Sigmoid colon (tissue), 7 donors: Measurements from ENCODE around the gene DEFB131B. TPM values are rescaled to one million over a fixed set of nuclear protein-coding genes. Genes with fewer than 3 reads are reported as not detected.
"Not testable (repeated sequence)": the region's sequence is repeated elsewhere in the genome, so short reads cannot be mapped to it uniquely, and the experiment has no call there.

Source experiments
- DNase-seq: peaks from one replicate; pipeline ENCODE4 v3.0.0-alpha.2; 2019
- H3K27ac ChIP-seq, 4 donors: fragments of 200-600 bp; sonication (generic); one replicate each; pipeline ENCODE4 v1.5.1; 2016 to 2019; ENCODE audit warnings: mild to moderate bottlenecking in 1 of 4
- H3K27me3 ChIP-seq, 3 donors: fragments of 200-600 bp; sonication (generic); one replicate each; pipeline ENCODE4 v1.5.1; 2019; ENCODE audit warnings: mild to moderate bottlenecking in 1 of 3
- H3K36me3 ChIP-seq, 4 donors: fragments of 200-600 bp; sonication (generic); one replicate each; pipeline ENCODE4 v1.5.1; 2016 to 2019
- H3K4me1 ChIP-seq, 4 donors: fragments of 200-600 bp; sonication (generic); one replicate each; pipeline ENCODE4 v1.5.1; 2017 to 2019
- H3K4me3 ChIP-seq, 4 donors: fragments of 200-600 bp; sonication (generic); one replicate each; pipeline ENCODE4 v1.5.1; 2017 to 2019; ENCODE audit warnings: mild to moderate bottlenecking in 2 of 4, moderate library complexity in 1 of 4
- H3K9me3 ChIP-seq, 4 donors: fragments of 200-600 bp in 3 of 4; sonication (generic) in 3 of 4; one replicate each; pipeline versions ENCODE4 v1.5.1 to v1.6.1; 2013 to 2019
- CTCF ChIP-seq, 4 experiments: fragments of 450-650 bp in 3 of 4; fragments of 200-600 bp in 1 of 4; IDR thresholded peaks; one replicate each; pipeline ENCODE4 v1.5.1; 2016 to 2019; ENCODE audit warnings: antibody characterized with exemption in 4 of 4, mild to moderate bottlenecking in 3 of 4, moderate library complexity in 2 of 4
- EP300 ChIP-seq, 4 donors: sonication (generic); formaldehyde crosslinking; IDR thresholded peaks; one replicate each; pipeline ENCODE4 v1.6.1; 2017; ENCODE audit warnings: antibody characterized with exemption in 4 of 4
- POLR2AphosphoS5 ChIP-seq, 4 donors: sonication (generic); formaldehyde crosslinking; IDR thresholded peaks; one replicate each; pipeline ENCODE4 v1.6.1; 2017; ENCODE audit warnings: antibody characterized with exemption in 4 of 4
- WGBS, 2 donors: extraction: QIAGEN DNeasy Blood & Tissue Kit; methylation state at CpG; one replicate each; pipeline ENCODE4 v1.1.7; 2013; 5-methylcytosine and 5-hydroxymethylcytosine counted together
- intact Hi-C: fragments of 100-400 bp; cut with DNase I; formaldehyde crosslinking; loops from one replicate; pipeline ENCODE4 v1.15.1; 2023
- polyA plus RNA-seq, 3 donors: library from polyadenylated mRNA; stranded (reverse); fragments of 200-250 nt; gene quantifications; one replicate each; pipeline ENCODE4 v1.2.3, GENCODE V29; 2013
- total RNA-seq, 4 donors: library from RNA; depleted of rRNA; stranded (reverse); fragments of >200 nt; gene quantifications; one replicate each; pipeline ENCODE4 v1.1.0, GENCODE V29; 2016
- donor health status: healthy with polysubstance abuse.
- donor health status: Bipolar disorder and iron deficiency.
- donor health status: healthy.

Gene DEFB131B
- total RNA-seq: not detected
- not detected for polyA plus RNA-seq

- H3K27ac ChIP-seq, H3K27me3 ChIP-seq, DNase-seq, H3K4me3 ChIP-seq, intact Hi-C loops, H3K9me3 ChIP-seq, H3K4me1 ChIP-seq, H3K36me3 ChIP-seq: not testable (repeated sequence)
- WGBS, 2 donors: 19 to 75% methylated on average over 1 of the region's 1 CpG
Measured at GRCh38 chr11:71878059-71878458, at the start of gene DEFB131B. Gene DEFB131B (plus strand): TSS chr11:71878453. CDS start chr11:71878453, 0 bp downstream.

- H3K4me3 ChIP-seq, H3K27ac ChIP-seq, H3K27me3 ChIP-seq, H3K9me3 ChIP-seq, intact Hi-C loops, DNase-seq, H3K4me1 ChIP-seq, H3K36me3 ChIP-seq: not testable (repeated sequence)
- 92 to 93% methylated on average over 3 of the region's 3 CpGs for WGBS, 2 donors
Measured at GRCh38 chr11:71829247-71829646, 49.0 kb upstream of the DEFB131B start.

- H3K4me3 ChIP-seq, H3K27me3 ChIP-seq, H3K9me3 ChIP-seq, DNase-seq, H3K36me3 ChIP-seq, intact Hi-C loops, H3K27ac ChIP-seq, H3K4me1 ChIP-seq: not testable (repeated sequence)
- WGBS, 2 donors: 57 to 87% methylated on average over 3 of the region's 3 CpGs
Measured at GRCh38 chr11:71829686-71830085, 48.6 kb upstream of the DEFB131B start.

GRCh38 chr11:71832811-71833210 lies 45.4 kb upstream of the DEFB131B start, which contains the start of gene DEFB108B:
Gene DEFB108B (plus strand): TSS chr11:71833200. CDS start chr11:71833200, 0 bp downstream.
- H3K4me1 ChIP-seq, H3K9me3 ChIP-seq, intact Hi-C loops, H3K27ac ChIP-seq, H3K27me3 ChIP-seq, H3K4me3 ChIP-seq, DNase-seq, H3K36me3 ChIP-seq: not testable (repeated sequence)
- WGBS, 2 donors: 0% methylated on average over 1 of the region's 1 CpG

- H3K27ac ChIP-seq, H3K36me3 ChIP-seq, intact Hi-C loops, DNase-seq, H3K4me1 ChIP-seq, H3K27me3 ChIP-seq, H3K4me3 ChIP-seq, H3K9me3 ChIP-seq: not testable (repeated sequence)
- WGBS, 2 donors: 87 to 92% methylated on average over 6 of the region's 6 CpGs
Measured at GRCh38 chr11:71842720-71843119, 35.5 kb upstream of the DEFB131B start.

- H3K4me3 ChIP-seq, DNase-seq, intact Hi-C loops, H3K27ac ChIP-seq, H3K4me1 ChIP-seq, H3K36me3 ChIP-seq, H3K9me3 ChIP-seq, H3K27me3 ChIP-seq: not testable (repeated sequence)
- WGBS, 2 donors: 93 to 94% methylated on average over 4 of the region's 4 CpGs
Measured at GRCh38 chr11:71843355-71843754, 34.9 kb upstream of the DEFB131B start.

- intact Hi-C loops: no loop called here
- H3K36me3 ChIP-seq: no peaks in the 10 kb centered on the region
- H3K4me1 ChIP-seq: no peaks in the 10 kb centered on the region
- no peaks in the 10 kb centered on the region for H3K9me3 ChIP-seq
- H3K4me3 ChIP-seq: no peak overlapping the region
- 89 to 94% methylated on average over 15 of the region's 15 CpGs for WGBS, 2 donors
- no peak for TF ChIP-seq EP300 (IDR thresholded peaks at IDR 0.05)
- no peak for TF ChIP-seq CTCF (IDR thresholded peaks at IDR 0.05)
- no peak for TF ChIP-seq POLR2AphosphoS5 (IDR thresholded peaks at IDR 0.05)
- DNase-seq: no peak
- H3K27me3 ChIP-seq: no peaks in the 10 kb centered on the region
- no peak overlapping the region for H3K27ac ChIP-seq
Measured at GRCh38 chr11:71843858-71844257, 34.4 kb upstream of the DEFB131B start.

GRCh38 chr11:71853895-71854294 lies 24.4 kb upstream of the DEFB131B start:
- H3K27me3 ChIP-seq, H3K4me1 ChIP-seq, H3K27ac ChIP-seq, intact Hi-C loops, DNase-seq, H3K9me3 ChIP-seq, H3K36me3 ChIP-seq, H3K4me3 ChIP-seq: not testable (repeated sequence)
- 94 to 95% methylated on average over 2 of the region's 2 CpGs for WGBS, 2 donors

- H3K4me1 ChIP-seq, H3K27me3 ChIP-seq, H3K27ac ChIP-seq, DNase-seq, H3K9me3 ChIP-seq, intact Hi-C loops, H3K36me3 ChIP-seq, H3K4me3 ChIP-seq: not testable (repeated sequence)
- 44 to 50% methylated on average over 2 of the region's 2 CpGs for WGBS, 2 donors
Measured at GRCh38 chr11:71855880-71856279, 22.4 kb upstream of the DEFB131B start.

- H3K4me3 ChIP-seq, H3K27ac ChIP-seq, H3K27me3 ChIP-seq, intact Hi-C loops, H3K36me3 ChIP-seq, H3K4me1 ChIP-seq, H3K9me3 ChIP-seq, DNase-seq: not testable (repeated sequence)
- WGBS, 2 donors: 91 to 96% methylated on average over 3 of the region's 3 CpGs
Measured at GRCh38 chr11:71860835-71861234, 17.4 kb upstream of the DEFB131B start.
